Lung (tissue), 12 donors: ENCODE results near the gene NFKBIB. TPM values are rescaled to one million over a fixed set of nuclear protein-coding genes. Genes with fewer than 3 reads are reported as not detected.

ENCODE experiments used
- ATAC-seq: fragments of 200-7000 bp; cut with Tn5 transposase; one replicate; pipeline ENCODE4 v1.9.1; 2020; ENCODE audit warnings: moderate number of reproducible peaks; ENCODE audit not compliant: insufficient read depth, low FRiP score
- DNase-seq, 3 donors: peaks; one replicate each; pipeline ENCODE4 v3.0.0-alpha.2; 2013 to 2017
- H3K27ac ChIP-seq, 2 donors: one replicate each; pipeline ENCODE4 v1.5.1; 2013; ENCODE audit warnings: mild to moderate bottlenecking in 2 of 2, moderate library complexity in 2 of 2, control low read depth in 1 of 2, inconsistent platforms in 1 of 2, low read depth in 1 of 2, low read length in 1 of 2
- H3K27me3 ChIP-seq, 3 donors: one replicate each; pipeline ENCODE4 v1.5.1; 2013; ENCODE audit warnings: low read length in 2 of 3; ENCODE audit not compliant: control insufficient read depth in 3 of 3, insufficient read depth in 3 of 3
- H3K36me3 ChIP-seq, 4 donors: one replicate each; pipeline ENCODE4 v1.5.1; 2013; ENCODE audit warnings: low read length in 4 of 4, mild to moderate bottlenecking in 1 of 4, moderate library complexity in 1 of 4; ENCODE audit not compliant: control insufficient read depth in 4 of 4, insufficient read depth in 4 of 4
- H3K4me1 ChIP-seq, 5 donors: one replicate each; pipeline ENCODE4 v1.5.1; 2013; ENCODE audit warnings: low read length in 5 of 5, mild to moderate bottlenecking in 2 of 5, moderate library complexity in 1 of 5; ENCODE audit not compliant: control insufficient read depth in 5 of 5, insufficient read depth in 5 of 5
- H3K4me3 ChIP-seq: one replicate; pipeline ENCODE4 v1.5.1; 2013; ENCODE audit warnings: mild to moderate bottlenecking, control low read depth, moderate library complexity
- H3K9ac ChIP-seq, 2 donors: one replicate each; pipeline ENCODE4 v1.5.1; 2013; ENCODE audit warnings: low read length in 2 of 2, control low read depth in 1 of 2; ENCODE audit not compliant: insufficient read depth in 1 of 2
- H3K9me3 ChIP-seq, 4 donors: one replicate each; pipeline ENCODE4 v1.5.1; 2013; ENCODE audit warnings: low read length in 3 of 4, mild to moderate bottlenecking in 1 of 4, moderate library complexity in 1 of 4; ENCODE audit not compliant: control insufficient read depth in 4 of 4, insufficient read depth in 3 of 4
- CTCF ChIP-seq: IDR thresholded peaks from 2 replicates; pipeline ENCODE4 v1.5.1; 2012; ENCODE audit warnings: mild to moderate bottlenecking; ENCODE audit errors: control extremely low read depth, extremely low read depth
- WGBS, 2 donors: extraction: QIAGEN DNeasy Blood & Tissue Kit; methylation state at CpG; one replicate each; pipeline ENCODE4 v1.1.7; 2013; 5-methylcytosine and 5-hydroxymethylcytosine counted together
- polyA plus RNA-seq, 2 donors: library from polyadenylated mRNA; stranded (reverse); fragments of 200-250 nt; gene quantifications; one replicate each; pipeline ENCODE4 v1.2.1, GENCODE V29; 2013
- total RNA-seq, 2 donors: library from RNA; depleted of rRNA in 1 of 2; stranded (reverse); fragments of >200 nt in 1 of 2; gene quantifications; one replicate each; pipeline ENCODE4 v1.2.1, GENCODE V29; 2014 to 2021
- donor health status: control.
- donor health status: control.
- donor health status: Bipolar disorder and iron deficiency.
- donor health status: healthy.
- donor health status: DM: yes; HTN: yes; CAD: no.

Gene NFKBIB
- total and polyA plus RNA-seq, 4 donors: 12.8 to 60.8 (median 48.8) TPM

- Histone ChIP-seq H3K27me3 (no peaks in the 10 kb centered on the region), H3K4me1 (peaks cover 0 to 7% (median 3%) of the 10 kb centered on the region in 5 donors), H3K27ac (no peak overlapping the region), H3K9me3 (peaks cover 0 to 2% (median under 1%) of the 10 kb centered on the region in 4 donors), H3K4me3 (no peak overlapping the region), H3K9ac (no peak overlapping the region), H3K36me3 (peaks cover 0 to 2% (median 0%) of the 10 kb centered on the region in 4 donors)
- 78 to 83% methylated on average over 4 of the region's 4 CpGs for WGBS, 2 donors
- ATAC-seq (no peak), DNase-seq (no peak)
- TF ChIP-seq CTCF: no peak
Observed at GRCh38 chr19:38953677-38954076, 53.9 kb downstream of the NFKBIB start.

- no peak overlapping the region for H3K27ac ChIP-seq
- H3K9me3 ChIP-seq: peaks cover 0 to 3% (median 0%) of the 10 kb centered on the region in 4 donors
- no peak overlapping the region for H3K9ac ChIP-seq
- H3K36me3 ChIP-seq: peaks cover 0 to 2% (median 0%) of the 10 kb centered on the region in 4 donors
- DNase-seq (no peak), ATAC-seq (no peak)
- TF ChIP-seq CTCF: no peak
- H3K4me1 ChIP-seq: no peaks in the 10 kb centered on the region
- H3K4me3 ChIP-seq: no peak overlapping the region
- WGBS, 2 donors: 89 to 93% methylated on average over 2 of the region's 2 CpGs
- no peaks in the 10 kb centered on the region for H3K27me3 ChIP-seq
Observed at GRCh38 chr19:38956264-38956663, 56.5 kb downstream of the NFKBIB start.

- Histone ChIP-seq H3K9me3 (peaks cover 0 to 3% (median 0%) of the 10 kb centered on the region in 4 donors), H3K27me3 (no peaks in the 10 kb centered on the region), H3K27ac (no peak overlapping the region), H3K4me1 (peaks cover 0 to 2% (median 0%) of the 10 kb centered on the region in 5 donors), H3K9ac (no peak overlapping the region), H3K4me3 (no peak overlapping the region), H3K36me3 (peaks cover 0 to 2% (median 0%) of the 10 kb centered on the region in 4 donors)
- ATAC-seq (no peak), DNase-seq (no peak)
- 86 to 93% methylated on average over 2 of the region's 2 CpGs for WGBS, 2 donors
- TF ChIP-seq CTCF: no peak
Observed at GRCh38 chr19:38958301-38958700, 58.5 kb downstream of the NFKBIB start.

Other genes with a start within 250 kb of the NFKBIB start
- 1 to 10 TPM; 2.0 to 7.1 TPM for gene CAPN12, start 155.5 kb upstream of the NFKBIB start, total RNA-seq
- 10 to 100 TPM in 1 of 2 donors, 1 to 10 TPM in 1; 4.9 to 17.8 TPM for gene CAPN12, start 155.5 kb upstream of the NFKBIB start, polyA plus RNA-seq
- gene LGALS7, start 126.5 kb upstream of the NFKBIB start, total RNA-seq: 1 to 10 TPM in 1 of 2 donors, not detected in 1; 2.4 TPM
- gene LGALS7, start 126.5 kb upstream of the NFKBIB start, polyA plus RNA-seq: 1 to 10 TPM; 4.9 to 5.0 TPM
- 1 to 10 TPM in 1 of 2 donors, not detected in 1; 2.3 TPM for gene LGALS7B, start 110.8 kb upstream of the NFKBIB start, total RNA-seq
- 10 to 100 TPM; 12.2 to 16.3 TPM for gene LGALS7B, start 110.8 kb upstream of the NFKBIB start, polyA plus RNA-seq
- 1 to 10 TPM; 1.7 to 3.5 TPM for gene LGALS4, start 87.0 kb upstream of the NFKBIB start, total RNA-seq
- 1 to 10 TPM in 1 of 2 donors, under 1 TPM in 1; 0.39 to 4.1 TPM for gene LGALS4, start 87.0 kb upstream of the NFKBIB start, polyA plus RNA-seq
- gene ECH1, start 68.2 kb upstream of the NFKBIB start, total RNA-seq: 100 to 1,000 TPM in 1 of 2 donors, 10 to 100 TPM in 1; 57.3 to 205 TPM
- gene ECH1, start 68.2 kb upstream of the NFKBIB start, polyA plus RNA-seq: 100 to 1,000 TPM; 202 to 274 TPM
- 100 to 1,000 TPM; 233 to 298 TPM for gene HNRNPL, start 50.0 kb upstream of the NFKBIB start, total RNA-seq
- gene HNRNPL, start 50.0 kb upstream of the NFKBIB start, polyA plus RNA-seq: 100 to 1,000 TPM; 169 to 185 TPM
- gene RINL, start 21.7 kb upstream of the NFKBIB start, total RNA-seq: 10 to 100 TPM in 1 of 2 donors, 1 to 10 TPM in 1; 7.0 to 17.0 TPM
- 10 to 100 TPM; 13.8 to 24.0 TPM for gene RINL, start 21.7 kb upstream of the NFKBIB start, polyA plus RNA-seq
- gene SIRT2, start 351 bp upstream of the NFKBIB start, total RNA-seq: 10 to 100 TPM; 50.4 to 54.8 TPM
- 10 to 100 TPM; 35.5 to 46.7 TPM for gene SIRT2, start 351 bp upstream of the NFKBIB start, polyA plus RNA-seq
- gene CCER2, start 12.2 kb downstream of the NFKBIB start, total RNA-seq: under 1 TPM in 1 of 2 donors, not detected in 1; 0.46 TPM
- 1 to 10 TPM in 1 of 2 donors, under 1 TPM in 1; 0.19 to 1.2 TPM for gene CCER2, start 12.2 kb downstream of the NFKBIB start, polyA plus RNA-seq
- gene SARS2, start 30.8 kb downstream of the NFKBIB start, total RNA-seq: 10 to 100 TPM; 14.3 to 31.1 TPM
- 10 to 100 TPM; 17.6 to 34.6 TPM for gene SARS2, start 30.8 kb downstream of the NFKBIB start, polyA plus RNA-seq
- 10 to 100 TPM; 10.7 to 45.6 TPM for gene MRPS12, start 31.0 kb downstream of the NFKBIB start, total RNA-seq
- gene MRPS12, start 31.0 kb downstream of the NFKBIB start, polyA plus RNA-seq: 10 to 100 TPM; 28.1 to 63.5 TPM
- gene FBXO17, start 75.8 kb downstream of the NFKBIB start, total RNA-seq: 10 to 100 TPM; 10.4 to 18.8 TPM
- 1 to 10 TPM; 5.1 to 7.5 TPM for gene FBXO17, start 75.8 kb downstream of the NFKBIB start, polyA plus RNA-seq
- 10 to 100 TPM in 1 of 2 donors, 1 to 10 TPM in 1; 2.8 to 18.0 TPM for gene FBXO27, start 132.6 kb downstream of the NFKBIB start, total RNA-seq
- gene FBXO27, start 132.6 kb downstream of the NFKBIB start, polyA plus RNA-seq: 1 to 10 TPM; 2.9 to 8.3 TPM
- gene ACP7, start 184.4 kb downstream of the NFKBIB start, total RNA-seq: not detected
- under 1 TPM in 1 of 2 donors, not detected in 1; 0.03 TPM for gene ACP7, start 184.4 kb downstream of the NFKBIB start, polyA plus RNA-seq
- 10 to 100 TPM; 23.2 to 60.8 TPM for gene PAK4, start 225.8 kb downstream of the NFKBIB start, total RNA-seq
- gene PAK4, start 225.8 kb downstream of the NFKBIB start, polyA plus RNA-seq: 10 to 100 TPM; 34.8 to 38.5 TPM